ENCODE measurements around the gene HNRNPA1. TPM values are rescaled to one million over a fixed set of nuclear protein-coding genes. Genes with fewer than 3 reads are reported as not detected.
"Not testable (repeated sequence)": the region's sequence is repeated elsewhere in the genome, so short reads cannot be mapped to it uniquely, and the experiment has no call there.

Gene HNRNPA1
- total RNA-seq, 1 experiment from 2014 or later, result 1,426 TPM

GRCh38 chr12:54282949-54283593, 2.5 kb downstream of the HNRNPA1 start:
- TF ChIP-seq CTCF (IDR thresholded peaks at IDR 0.05; ENCODE audit: insufficient read depth in 1 of 2, low read depth in 1 of 2, low read length in 1 of 2, severe bottlenecking in 1 of 2, unreplicated experiment in 1 of 2), result no peak
- no peaks in the 10 kb centered on the region for H3K9me3 Mint-ChIP-seq (ENCODE audit: unreplicated experiment)
- H3K4me1 Mint-ChIP-seq (ENCODE audit: low read depth, unreplicated experiment), result peaks cover 19% of the 10 kb centered on the region
- no peaks in the 10 kb centered on the region for H3K27me3 Mint-ChIP-seq (ENCODE audit: insufficient read depth, unreplicated experiment)
- H3K4me3 ChIP-seq (ENCODE audit: low read depth, low read length), result peak overlapping the region; percentile 80
- H3K36me3 ChIP-seq (ENCODE audit: control insufficient read depth, insufficient read depth, low read length), result peaks cover 9% of the 10 kb centered on the region
- intact Hi-C loops (cut with micrococcal nuclease; ENCODE audit: unreplicated experiment), result no loop called here
- H3K27ac Mint-ChIP-seq (ENCODE audit: unreplicated experiment), result no peak overlapping the region
- peaks cover 6% of the 10 kb centered on the region for H3K36me3 Mint-ChIP-seq (ENCODE audit: insufficient read depth, unreplicated experiment)
- POLR2A ChIA-PET, result interaction anchor here (0.6 kb wide), 1 partner anchor 9 kb away, joined by 3 read pairs; no protein-coding TSS in a partner anchor
- no TSS peak for BruUV-seq (replicated peaks)
- peaks cover 44% of the 10 kb centered on the region for H3K4me1 ChIP-seq
- no peaks in the 10 kb centered on the region for H3K27me3 ChIP-seq (replicated peaks; ENCODE audit: control insufficient read depth, insufficient read depth, low read length)
- H3K9me3 ChIP-seq, result no peaks in the 10 kb centered on the region
- no peak overlapping the region for H3K4me3 Mint-ChIP-seq (ENCODE audit: unreplicated experiment)
- CTCF ChIA-PET, result interaction anchor here (0.6 to 1.3 kb wide), 2 partner anchors 18 to 42 kb away, joined by 3 to 12 read pairs; partner anchors contain the start of genes COPZ1 and NFE2
- no peak for DNase-seq

- ChIA-PET POLR2A (interaction anchor here (0.7 kb wide), 1 partner anchor 41 kb away, joined by 3 read pairs; the partner anchor contains the start of gene COPZ1), CTCF (interaction anchor here (1.3 to 3.0 kb wide), 2 partner anchors 41 kb away, joined by 3 to 21 read pairs; partner anchors contain the start of gene COPZ1)
- BruUV-seq (replicated peaks); H3K4me3 Mint-ChIP-seq (ENCODE audit: unreplicated experiment); H3K27me3 ChIP-seq (replicated peaks; ENCODE audit: control insufficient read depth, insufficient read depth, low read length); H3K36me3 ChIP-seq (ENCODE audit: control insufficient read depth, insufficient read depth, low read length); H3K27me3 Mint-ChIP-seq (ENCODE audit: insufficient read depth, unreplicated experiment); H3K36me3 Mint-ChIP-seq (ENCODE audit: insufficient read depth, unreplicated experiment); DNase-seq; H3K27ac Mint-ChIP-seq (ENCODE audit: unreplicated experiment); H3K9me3 ChIP-seq; H3K9me3 Mint-ChIP-seq (ENCODE audit: unreplicated experiment); intact Hi-C loops (cut with micrococcal nuclease; ENCODE audit: unreplicated experiment): not testable (repeated sequence)
- Histone ChIP-seq H3K4me3 (ENCODE audit: low read depth, low read length) (peak overlapping the region; percentile 4; the same call in 1 of the 2 replicates), H3K4me1 (peaks cover 38% of the 10 kb centered on the region)
- H3K4me1 Mint-ChIP-seq (ENCODE audit: low read depth, unreplicated experiment), result peaks cover 19% of the 10 kb centered on the region
Measured at GRCh38 chr12:54284070-54284780, 3.7 kb downstream of the HNRNPA1 start.

GRCh38 chr12:54285150-54286041, 4.9 kb downstream of the HNRNPA1 start:
- no peak for DNase-seq
- POLR2A ChIA-PET, result interaction anchor here (0.6 kb wide), 1 partner anchor 39 kb away, joined by 5 read pairs; the partner anchor contains the start of gene COPZ1
- H3K4me1 ChIP-seq, result peaks cover 38% of the 10 kb centered on the region
- H3K36me3 ChIP-seq (ENCODE audit: control insufficient read depth, insufficient read depth, low read length), result peaks cover 9% of the 10 kb centered on the region
- peaks cover 9% of the 10 kb centered on the region for H3K36me3 Mint-ChIP-seq (ENCODE audit: insufficient read depth, unreplicated experiment)
- H3K27ac Mint-ChIP-seq (ENCODE audit: unreplicated experiment), result peak overlapping the region; percentile 80
- CTCF ChIA-PET, result interaction anchor here (3.0 kb wide), 1 partner anchor 40 kb away, joined by 21 read pairs; the partner anchor contains the start of gene COPZ1
- no peak overlapping the region for H3K4me3 Mint-ChIP-seq (ENCODE audit: unreplicated experiment)
- no peak overlapping the region for H3K4me3 ChIP-seq (ENCODE audit: low read depth, low read length)
- no peaks in the 10 kb centered on the region for H3K27me3 Mint-ChIP-seq (ENCODE audit: insufficient read depth, unreplicated experiment)
- no peaks in the 10 kb centered on the region for H3K9me3 Mint-ChIP-seq (ENCODE audit: unreplicated experiment)
- no peaks in the 10 kb centered on the region for H3K27me3 ChIP-seq (replicated peaks; ENCODE audit: control insufficient read depth, insufficient read depth, low read length)
- no TSS peak for BruUV-seq (replicated peaks)
- H3K4me1 Mint-ChIP-seq (ENCODE audit: low read depth, unreplicated experiment), result peaks cover 19% of the 10 kb centered on the region
- intact Hi-C loops (cut with micrococcal nuclease; ENCODE audit: unreplicated experiment), result no loop called here
- no peaks in the 10 kb centered on the region for H3K9me3 ChIP-seq
- TF ChIP-seq CTCF (IDR thresholded peaks at IDR 0.05; ENCODE audit: insufficient read depth in 1 of 2, low read depth in 1 of 2, low read length in 1 of 2, severe bottlenecking in 1 of 2, unreplicated experiment in 1 of 2), result no peak
